NCI-H226 (cell line): ENCODE measurements around the gene CDC37.
"Not testable (repeated sequence)": the region's sequence is repeated elsewhere in the genome, so short reads cannot be mapped to it uniquely, and the experiment has no call there.

Experiments
- DNase-seq: peaks from one replicate; pipeline ENCODE4 v3.0.0-alpha.2; 2015

CDC37 gene

DNA sequence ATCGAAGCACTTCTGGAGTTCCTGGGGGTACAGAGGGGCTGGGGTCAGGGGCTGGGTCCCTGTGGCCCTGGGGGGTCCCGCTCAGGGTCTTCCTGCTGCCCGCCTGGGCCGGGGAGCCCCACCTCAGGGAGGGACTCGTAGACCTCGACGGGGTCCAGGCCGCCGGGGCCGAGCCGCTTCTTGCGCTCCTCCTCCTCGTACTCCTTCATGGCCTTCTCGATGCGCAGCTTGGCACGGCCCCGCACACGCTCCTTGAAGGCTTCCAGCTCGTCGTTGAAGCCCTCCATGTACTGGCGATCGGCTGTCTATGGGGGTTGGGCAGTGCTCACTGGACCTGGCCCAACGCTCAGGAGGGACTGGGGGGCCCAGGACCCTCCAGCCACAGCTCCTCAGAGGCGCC is 10.2 kb downstream of the CDC37 start:
- no peak for DNase-seq

DNA sequence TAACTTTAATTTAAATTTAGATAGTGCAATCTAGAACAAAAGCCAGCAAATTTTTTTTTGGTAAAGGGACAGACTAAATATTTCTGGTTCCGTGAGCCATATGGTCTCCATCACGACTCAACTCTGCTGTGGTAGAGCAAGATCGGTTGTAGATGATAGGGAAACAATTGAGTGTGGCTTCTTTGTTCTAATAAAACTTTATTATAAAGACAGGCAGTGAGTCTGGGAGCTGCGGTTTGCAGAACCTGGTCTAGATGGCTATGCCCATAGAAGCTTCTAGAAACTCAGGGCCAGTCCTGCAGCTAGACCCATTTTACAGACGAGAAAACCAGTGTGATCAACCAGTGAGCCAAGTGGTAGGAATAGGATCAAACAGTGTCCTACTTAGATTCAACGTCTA is 11.2 kb downstream of the CDC37 start:
- DNase-seq: no peak

DNA sequence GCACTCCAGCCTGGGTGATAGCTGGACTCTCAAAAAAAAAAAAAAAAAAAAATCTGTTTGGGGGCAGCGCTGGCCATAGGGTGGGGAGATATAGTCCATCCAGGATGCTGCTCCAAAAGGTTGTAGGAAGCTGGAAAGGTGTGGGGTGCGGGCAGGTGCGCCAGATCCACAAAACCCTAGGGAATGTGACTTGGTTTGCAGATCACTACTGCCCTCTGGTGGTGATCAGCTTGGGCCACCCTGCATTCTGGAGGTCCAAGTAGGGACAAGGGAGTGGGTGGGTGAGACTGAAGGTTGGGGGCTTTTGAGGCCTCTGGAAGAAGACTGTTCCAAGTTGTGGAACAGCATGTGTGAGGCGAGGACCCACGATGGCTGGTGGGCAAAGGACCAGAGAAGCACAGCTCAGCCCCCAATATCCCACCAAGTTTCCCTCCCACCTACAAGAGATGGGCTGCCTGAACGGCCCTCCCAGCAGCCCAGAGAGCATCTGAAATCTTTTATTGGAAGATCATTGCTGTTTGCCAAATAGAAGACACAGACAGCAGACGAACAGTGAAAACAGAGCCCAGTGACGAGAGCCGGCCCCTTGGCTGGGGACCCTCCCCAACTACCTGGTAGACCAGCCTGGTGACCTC is 12.6 kb downstream of the CDC37 start:
- no peak for DNase-seq

DNA sequence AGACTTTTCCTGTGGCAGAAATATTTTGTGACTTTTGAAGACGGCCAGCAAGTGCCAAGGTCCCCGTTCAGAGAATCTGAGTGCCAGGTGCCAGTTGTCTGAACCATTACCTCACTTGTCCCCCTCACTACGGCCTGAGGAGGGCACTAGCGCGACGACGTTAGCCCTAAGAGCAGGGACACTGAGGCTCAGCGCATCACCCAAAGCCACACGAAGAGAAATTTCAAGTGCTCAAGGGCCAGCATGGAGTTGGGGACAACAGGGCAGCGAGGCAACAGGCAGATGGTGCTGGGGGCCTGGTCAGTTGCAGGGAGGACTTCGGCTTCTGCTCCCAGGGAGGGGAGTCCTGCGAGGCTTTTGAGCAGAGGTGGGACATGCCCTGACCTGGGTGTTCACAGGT is 13.5 kb downstream of the CDC37 start:
- no peak for DNase-seq

DNA sequence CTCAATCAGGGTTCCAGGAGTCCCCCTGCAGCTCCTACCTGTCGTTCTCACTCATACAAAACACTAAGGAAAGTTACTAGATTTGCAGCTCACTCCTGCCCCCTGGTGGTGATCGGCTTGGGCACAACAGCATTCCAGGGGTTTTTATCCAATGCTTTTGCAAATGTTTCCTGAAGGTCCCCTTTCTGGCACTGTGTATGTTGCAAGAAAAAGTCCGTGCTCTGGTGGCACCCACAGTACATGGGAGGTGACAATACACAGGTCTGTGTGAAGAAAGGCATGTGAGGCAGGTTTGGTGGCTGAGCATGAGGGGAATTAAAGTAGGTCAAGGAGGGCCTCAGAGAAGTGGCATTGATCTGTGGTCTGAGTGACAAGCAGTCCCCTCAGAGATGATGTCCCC is 14.4 kb downstream of the CDC37 start:
- peak; percentile 40 for DNase-seq

DNA sequence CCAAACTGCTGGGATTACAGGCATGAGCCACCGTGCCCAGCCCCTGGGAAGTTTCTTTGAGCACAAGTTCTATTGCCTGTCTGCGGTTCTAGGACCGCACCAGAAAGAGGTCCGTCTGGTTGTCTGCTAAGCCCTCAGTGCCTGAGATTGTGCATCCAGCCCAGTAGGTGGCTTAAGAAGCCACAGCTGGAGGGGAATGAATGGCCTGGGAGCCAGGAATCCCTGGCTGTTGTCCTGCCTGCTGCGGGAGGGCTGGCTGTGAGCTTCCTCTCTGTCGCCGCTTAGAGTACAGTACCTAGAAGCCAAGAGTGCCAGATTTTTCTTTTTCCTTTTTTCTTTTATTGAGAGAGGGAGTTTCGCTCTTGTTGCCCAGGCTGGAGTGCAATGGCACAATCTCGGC is 18.8 kb downstream of the CDC37 start:
- no peak for DNase-seq

DNA sequence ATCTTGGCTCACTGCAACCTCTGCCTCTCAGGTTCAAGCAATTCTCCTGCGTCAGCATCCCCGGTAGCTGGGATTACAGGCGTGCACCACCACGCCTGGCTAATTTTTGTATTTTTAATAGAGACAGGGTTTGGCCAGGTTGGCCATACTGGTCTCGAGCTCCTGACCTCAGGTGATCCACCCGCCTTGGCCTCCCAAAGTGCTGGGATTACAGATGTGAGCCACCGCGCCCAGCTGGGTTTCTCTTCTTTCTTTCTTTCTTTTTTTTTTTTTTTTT is 20.2 kb downstream of the CDC37 start:
- DNase-seq: not testable (repeated sequence)

DNA sequence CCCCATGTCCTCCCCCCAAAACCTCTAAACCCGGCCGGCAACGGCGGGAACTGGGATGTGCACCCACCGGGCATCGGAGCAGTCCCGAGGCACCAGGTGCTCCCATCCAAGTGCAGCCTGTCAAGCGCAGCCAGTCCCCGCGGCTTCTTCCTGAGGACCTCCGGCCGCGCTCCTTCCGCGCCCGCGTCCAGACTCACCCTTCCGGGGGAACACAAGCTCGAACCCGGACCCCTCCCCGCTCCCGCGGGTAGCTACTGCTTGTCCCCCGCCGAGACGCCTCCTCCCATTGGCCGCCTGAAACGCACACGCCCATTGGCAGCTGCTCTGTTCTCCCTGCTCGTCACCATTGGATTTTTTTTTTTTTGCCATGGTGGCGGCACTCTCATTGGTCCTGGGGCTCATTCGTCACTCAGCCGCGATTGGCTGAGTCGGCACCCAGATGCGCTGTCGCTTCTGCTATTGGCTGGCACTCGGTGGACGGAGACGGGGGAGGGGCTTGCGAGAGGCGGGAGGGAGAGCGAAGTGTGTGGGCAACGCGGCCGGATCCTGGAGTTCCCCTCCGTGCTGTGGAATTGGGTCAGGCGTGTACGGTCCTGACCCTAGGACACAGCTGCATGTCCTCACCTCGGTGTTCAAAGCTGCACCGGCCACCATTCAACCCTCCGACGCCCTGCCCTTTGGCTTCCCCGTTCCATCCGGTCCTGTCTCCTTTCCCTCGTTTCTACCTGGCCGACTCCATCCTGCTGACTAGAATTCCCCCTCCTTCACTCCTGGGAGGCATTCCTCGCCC is 22.8 kb downstream of the CDC37 start, which contains the start of gene TYK2:
Gene TYK2 (minus strand): TSS at position 260 of the 790 bp plus-strand sequence. CDS start 2,166 bp downstream, outside the sequence.
- peak; percentile 96 for DNase-seq

DNA sequence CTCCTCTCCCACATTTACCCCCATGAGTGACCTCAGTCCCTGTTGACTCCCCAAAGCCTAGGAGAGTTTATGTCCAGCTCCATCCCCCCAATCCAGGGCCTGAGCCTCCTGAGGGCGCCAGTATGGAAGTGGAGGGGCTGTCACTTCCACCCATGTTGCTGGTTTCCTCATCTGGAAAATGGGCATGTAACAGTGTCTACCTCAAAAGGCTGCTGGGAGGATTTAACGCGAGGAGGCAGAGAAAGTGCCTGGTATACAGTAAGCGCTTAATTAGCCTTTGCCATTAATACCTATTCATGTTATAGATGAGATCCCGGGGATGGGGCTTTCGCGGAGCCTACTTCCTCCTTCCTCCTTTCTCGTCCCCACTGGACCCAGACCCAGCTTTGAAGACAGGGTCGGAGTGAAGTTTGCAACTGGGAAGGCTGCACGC is 23.4 kb downstream of the CDC37 start:
- no peak for DNase-seq

DNA sequence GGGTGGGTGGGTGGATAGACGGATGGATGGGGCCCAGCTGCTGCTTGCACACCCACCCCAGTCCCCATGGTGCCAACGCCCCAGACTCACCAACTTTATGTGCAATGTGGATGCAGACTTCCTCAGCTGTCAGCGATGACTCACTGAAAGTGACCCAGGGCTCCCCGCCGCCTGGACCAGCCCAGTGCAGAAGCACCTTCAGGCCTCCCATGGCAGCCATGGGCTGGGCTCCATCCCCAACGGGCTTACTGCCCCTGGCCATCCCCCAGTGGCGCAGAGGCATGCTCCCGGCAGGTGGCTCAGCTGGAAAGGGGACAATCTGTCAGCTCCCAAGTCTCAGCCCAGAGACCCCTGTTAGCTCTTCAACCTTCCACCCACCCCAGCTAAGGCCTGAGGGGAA is 25.2 kb downstream of the CDC37 start:
- DNase-seq: no peak

DNA sequence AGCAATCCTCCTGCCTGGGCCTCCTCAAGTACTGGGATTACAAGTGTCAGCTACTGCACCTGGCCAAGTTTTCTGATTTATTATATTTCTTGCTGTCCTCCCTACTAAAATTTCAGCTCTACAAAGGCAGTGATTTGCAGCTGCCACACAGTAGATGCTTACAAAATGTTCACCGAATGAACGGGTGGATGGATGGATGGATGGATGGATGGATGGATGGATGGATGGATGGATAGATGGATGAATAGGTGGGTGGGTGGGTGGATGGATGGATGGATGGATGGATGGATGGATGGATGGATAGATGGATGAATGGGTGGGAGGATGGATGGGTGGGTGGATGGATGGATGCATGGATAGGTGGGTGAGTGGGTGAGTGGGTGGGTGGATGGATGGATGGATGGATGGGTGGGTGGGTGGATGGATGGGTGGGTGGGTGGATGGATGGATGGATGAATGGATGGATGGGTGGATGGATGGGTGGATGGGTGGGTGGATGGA is 26.2 kb downstream of the CDC37 start:
- not testable (repeated sequence) for DNase-seq

DNA sequence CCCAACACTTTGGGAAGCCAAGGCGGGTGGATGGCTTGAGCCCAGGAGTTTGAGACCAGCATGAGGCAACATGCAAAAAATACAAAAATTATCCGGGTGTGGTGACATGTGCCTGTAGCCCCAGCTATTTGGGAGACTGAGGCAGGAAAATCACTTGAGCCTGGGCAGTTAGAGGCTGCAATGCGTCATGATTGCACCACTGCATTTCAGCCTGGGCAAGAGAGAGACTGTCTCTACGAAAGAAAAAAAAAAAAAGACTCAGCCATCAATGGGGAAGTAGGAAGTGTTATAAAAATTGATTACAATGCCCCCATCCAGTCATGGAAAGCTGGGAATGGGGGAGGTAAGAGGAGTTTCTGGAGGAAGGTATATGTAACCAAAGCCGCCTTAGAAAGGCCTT is 28.4 kb downstream of the CDC37 start:
- DNase-seq: no peak

DNA sequence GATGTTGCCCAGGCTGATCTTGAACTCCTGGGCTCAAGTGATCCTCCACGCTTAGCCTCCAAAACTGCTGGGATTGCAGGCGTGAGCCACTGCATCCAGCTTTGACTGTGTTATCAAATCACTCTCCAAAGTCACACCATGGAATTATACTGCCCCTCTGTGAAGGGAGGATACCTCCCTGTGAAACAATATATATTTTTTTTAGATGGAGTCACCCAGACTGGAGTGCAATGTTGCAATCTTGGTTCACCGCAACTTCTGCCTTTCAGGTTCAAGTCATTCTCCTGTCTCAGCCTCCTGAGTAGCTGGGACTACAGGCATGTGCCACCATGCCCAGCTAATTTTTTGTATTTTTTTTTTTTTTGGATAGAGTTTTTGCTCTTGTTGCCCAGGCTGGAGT is 30.7 kb downstream of the CDC37 start:
- no peak for DNase-seq

DNA sequence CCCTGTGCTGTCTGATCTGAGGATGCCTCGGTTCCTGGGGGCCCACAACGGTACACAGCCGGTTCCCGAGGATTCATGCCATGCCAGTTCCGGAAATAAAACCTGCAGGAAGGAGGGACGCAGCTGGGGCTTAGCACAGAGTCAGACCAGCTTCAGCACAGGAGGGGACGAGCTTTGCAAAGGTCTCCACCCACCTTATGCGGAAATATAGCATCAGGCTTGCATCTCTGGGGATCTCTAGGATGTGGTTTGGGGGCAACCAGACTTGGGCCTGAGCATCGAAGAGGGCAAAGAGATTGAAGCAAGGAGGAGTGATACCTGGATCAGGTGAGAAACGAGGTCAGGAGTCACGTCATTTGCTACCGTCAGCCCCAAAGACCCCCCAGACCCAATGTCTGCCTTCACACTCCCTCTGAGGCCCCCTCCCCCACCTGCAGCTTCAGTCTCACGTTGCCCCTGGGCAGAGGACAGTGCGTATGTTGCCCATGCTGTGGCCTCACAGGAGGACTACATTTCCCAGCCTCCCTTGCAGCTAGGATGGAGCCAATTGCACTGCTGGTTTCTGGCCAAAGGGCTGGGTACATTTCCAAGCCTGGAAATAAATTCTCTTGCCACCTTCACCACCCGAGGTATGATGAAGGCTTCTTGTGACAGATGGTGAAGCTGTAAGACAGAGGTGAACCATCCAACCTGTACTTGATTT is 35.1 kb downstream of the CDC37 start:
- DNase-seq: no peak

DNA sequence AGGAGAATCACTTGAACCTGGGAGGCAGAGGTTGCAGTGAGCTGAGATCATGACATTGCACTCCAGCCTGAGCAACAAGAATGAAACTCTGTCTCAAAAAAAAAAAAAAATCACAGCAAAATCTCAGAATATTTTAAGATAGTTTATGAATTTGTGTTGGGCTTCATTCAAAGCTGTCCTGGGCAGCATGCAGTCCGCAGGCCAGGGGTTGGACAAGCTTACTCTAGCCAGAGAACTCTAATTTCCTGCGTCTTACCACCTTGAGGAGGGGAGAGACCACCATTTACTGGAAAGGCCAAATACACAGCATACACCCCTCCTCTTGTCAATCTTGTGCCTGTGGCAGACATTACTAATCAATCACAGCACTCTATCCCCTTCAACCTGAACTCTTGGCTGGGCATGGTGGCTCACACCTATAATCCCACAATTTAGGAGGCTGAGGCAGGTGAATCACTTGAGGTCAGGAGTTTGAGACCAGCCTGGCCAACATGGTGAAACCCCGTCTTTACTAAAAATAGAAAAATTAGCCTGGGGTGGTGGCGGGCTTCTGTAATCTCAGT is 36.3 kb downstream of the CDC37 start:
- not testable (repeated sequence) for DNase-seq

DNA sequence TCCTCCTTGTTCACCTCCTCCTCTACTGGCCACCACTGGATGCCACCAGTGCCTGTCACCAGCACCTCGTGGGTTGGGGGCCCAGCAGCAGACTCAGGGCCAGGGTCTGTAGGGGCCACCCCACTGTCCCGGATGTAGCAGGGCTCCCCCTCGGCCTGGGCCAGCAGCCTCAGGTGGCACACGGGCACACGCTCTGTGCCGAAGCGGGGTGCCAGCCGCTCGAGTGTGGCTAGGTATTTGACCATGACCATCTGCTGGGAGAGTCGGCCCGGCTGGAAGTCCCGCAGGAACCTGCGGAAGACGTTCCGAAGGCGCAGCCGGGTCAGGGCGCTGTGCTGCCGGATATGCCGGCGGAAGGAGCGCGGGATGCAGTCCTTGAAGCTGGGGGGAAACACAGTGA is 37.8 kb downstream of the CDC37 start:
- DNase-seq: no peak

DNA sequence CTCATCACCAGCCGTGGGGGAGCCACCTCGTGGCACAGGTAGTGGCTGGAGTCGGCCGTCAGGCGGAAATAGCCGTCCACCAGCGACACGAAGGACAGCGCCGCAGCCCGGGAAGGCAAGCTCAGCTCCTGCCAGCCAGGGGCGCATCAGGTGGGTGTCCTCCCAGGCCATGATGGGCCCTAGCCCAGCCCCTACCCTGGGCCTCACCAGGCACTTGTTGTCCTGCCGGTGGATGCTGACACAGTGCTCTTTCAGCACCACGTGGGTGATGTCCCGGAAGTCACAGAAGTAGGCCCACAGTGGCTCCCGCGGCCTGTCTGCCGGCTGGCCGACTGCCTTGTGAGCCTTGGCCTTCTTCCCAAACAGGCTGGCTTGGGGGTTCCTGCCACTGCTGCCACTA is 38.7 kb downstream of the CDC37 start:
- no peak for DNase-seq

DNA sequence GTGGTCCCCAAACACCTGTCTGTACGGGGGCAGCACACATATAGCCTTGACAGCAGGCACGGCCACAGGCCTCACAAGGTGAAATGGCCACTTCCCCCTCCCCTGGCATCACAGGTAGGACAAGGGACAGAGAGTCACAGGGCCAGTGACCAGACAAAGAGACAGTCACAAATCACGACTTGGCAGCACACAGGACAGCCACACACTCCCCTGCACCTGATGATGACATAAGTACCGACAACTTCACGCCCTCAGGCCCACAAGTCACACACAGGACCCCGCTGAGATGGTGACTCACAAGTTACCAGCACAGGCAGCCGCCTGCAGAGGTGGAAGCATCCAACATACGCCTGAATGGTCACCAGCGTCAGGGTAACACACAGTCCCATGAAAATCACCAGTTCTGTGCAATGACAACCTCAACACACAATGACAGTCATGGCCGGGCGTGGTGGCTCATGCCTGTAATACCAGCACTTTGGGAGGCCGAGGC is 39.5 kb downstream of the CDC37 start:
- no peak for DNase-seq

DNA sequence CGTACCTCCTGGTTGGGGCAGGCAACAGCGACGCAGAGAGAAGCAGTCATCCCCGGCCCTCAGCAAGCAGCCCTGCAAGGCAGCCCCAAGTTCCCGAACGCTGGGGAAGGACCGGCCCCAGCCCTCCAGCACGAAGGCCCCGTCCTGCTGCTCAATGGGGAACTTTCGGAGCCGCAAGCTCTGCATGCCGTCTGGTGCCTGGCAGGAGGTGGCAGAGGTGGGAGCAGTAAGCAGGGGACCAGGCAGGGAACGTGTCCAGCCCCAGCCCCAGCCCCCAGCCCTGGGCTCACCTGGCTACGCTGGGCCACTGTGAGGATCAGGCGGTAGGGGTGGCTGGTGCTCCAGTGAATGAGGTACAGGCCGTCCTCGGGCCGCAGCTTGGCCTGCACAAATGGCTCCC is 41.1 kb downstream of the CDC37 start:
- no peak for DNase-seq

DNA sequence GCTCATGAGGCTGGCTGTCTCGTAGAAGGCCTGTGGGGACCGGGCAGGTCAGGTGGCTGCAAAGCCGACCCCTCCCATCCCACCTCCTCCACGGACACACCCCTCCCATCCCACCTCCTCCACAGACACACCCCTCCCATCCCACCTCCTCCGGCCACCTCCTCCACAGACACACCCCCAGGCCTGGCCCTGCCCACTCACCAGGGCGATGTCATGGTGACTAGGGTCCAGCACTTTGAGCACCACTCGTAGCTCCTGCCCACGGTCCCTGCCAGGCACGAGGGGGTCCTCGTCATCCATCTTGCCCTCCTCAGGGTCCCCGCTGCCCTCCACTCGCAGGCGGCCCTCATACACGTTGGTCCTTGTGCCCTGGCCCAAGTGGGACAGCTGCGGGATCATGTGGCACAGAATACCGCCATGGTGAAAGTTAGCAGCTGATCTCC is 41.8 kb downstream of the CDC37 start:
- DNase-seq: no peak

DNA sequence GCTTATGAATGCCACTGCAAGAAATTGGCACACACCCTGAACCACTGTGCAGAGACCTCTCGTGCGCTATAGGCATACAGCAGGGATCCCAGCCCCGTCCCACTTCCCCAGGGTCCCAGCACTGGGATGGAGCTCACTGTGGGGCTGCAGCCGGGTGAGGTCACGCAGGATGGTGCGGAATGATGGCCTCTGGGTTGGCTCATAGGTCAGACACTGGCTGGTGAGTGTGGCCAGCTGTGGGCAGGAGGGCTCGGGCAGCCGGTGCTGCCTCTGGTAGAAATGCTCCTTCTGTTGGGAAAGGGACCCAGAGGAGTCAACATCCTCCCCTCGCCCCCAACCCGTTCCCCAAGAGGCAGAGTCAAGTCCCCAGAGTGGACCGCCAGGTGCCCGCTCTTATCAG is 46.9 kb downstream of the CDC37 start:
- no peak for DNase-seq

DNA sequence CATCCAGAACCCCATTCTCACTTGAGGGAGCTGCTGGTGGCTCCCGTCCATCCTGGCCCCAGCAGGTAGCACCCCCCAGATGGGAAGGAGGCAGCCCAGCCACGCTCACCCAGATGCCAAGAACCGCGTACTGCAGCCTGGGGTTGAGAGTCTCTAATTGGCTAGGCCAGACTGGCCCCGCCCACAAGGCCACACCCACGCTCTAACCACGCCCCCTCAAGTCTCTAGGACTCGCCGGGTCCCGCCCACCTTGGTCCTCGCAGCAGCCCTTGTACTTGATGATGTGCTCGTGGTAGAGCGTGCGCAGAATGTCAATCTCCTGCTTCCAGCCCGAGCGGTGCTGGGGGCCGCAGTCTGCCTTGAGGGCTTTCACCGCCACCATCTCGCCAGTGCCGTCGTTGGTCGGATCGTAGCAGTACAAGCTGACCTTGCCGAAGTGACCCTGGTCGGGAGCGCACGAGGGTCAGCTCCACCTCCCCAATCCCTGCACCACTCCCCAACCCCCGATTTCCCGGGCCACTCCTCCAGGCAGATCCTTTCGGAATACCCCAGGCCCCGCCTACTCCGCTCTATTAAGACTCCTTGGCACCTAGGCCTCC is 49.5 kb downstream of the CDC37 start:
- DNase-seq: no peak
